UCSD-AML1 (cell line): ENCODE results near the gene SEMA3C.
"Not testable (repeated sequence)": the region's sequence is repeated elsewhere in the genome, so short reads cannot be mapped to it uniquely, and the experiment has no call there.

ENCODE experiments used
- DNase-seq: peaks from one replicate; lab custom pipeline; 2025; ENCODE audit not compliant: unreplicated experiment; lab: John Stamatoyannopoulos, UW

SEMA3C gene

DNA sequence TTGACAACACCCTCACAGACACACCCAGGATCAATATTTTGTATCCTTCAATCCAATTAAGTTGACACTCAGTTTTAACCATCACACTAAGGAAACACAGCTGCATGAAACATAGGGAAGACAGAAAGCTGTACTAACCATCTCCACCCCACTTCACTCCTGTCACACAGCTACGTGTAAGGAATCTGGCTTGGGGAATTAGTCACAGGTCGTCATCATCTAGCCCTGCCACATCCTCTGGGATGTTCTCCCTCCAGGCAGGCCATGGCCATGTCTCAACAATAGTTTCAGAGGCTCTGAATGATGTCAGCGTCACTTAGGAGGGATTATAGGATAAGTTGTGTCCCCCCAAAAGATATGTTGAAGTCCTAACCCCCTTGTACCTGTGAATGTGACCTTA, 10.8 kb upstream of the SEMA3C start:
- DNase-seq = no peak

DNA sequence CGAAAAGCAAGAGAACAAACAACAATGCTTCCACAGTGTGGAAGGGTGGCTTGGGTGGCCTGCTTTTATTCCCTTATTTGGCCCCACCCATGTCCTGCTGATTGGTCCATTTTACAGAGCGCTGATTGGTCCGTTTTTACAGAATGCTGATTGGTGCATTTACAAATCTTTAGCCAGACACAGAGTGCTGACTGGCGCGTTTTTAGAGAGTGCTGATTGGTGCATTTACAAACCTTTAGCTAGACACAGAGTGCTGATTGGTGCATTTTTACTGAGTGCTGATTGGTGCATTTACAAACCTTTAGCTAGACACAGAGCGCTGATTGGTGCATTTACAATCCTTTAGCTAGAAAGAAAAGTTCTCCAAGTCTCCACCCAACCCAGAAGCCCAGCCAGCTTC, 8.1 kb upstream of the SEMA3C start:
- not testable (repeated sequence) for DNase-seq

DNA sequence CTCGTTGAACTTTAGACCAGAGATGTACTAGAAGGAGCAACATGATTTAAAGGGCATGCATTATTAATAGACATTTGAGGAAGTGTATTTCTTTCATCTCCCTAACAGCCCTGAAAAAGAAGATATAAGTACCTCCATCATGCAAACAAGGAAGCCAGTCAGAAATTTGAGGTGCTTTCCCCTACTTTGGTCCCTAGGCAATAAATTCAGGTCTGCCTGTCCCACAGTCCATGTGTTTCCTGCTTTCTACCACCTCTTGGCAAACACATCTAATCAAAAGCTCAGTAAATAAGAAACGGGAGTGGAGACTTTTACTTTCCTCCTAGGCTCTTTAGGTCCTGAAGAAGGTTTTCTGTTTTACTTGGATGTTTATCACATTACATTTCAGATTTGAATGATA, 5.2 kb upstream of the SEMA3C start:
- DNase-seq = no peak

DNA sequence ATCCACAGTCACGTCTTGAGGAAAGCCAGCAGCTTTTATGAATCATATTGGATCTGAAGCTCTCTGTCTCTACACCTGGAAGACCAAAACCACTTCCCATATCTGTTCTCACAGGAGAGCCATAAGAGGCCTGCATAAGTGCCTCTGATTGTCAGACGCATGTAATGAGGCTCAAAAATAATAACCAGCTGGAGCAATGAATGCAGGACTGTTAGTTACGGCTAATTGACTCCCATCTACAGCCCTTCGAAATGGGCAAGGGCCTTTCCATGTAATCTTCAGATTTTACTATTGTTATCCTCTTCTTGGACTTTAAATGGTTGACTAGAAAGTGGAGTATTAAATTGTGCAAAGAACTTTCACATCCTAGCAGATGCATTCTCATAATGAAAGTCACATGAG, 4.4 kb upstream of the SEMA3C start:
- DNase-seq = no peak

DNA sequence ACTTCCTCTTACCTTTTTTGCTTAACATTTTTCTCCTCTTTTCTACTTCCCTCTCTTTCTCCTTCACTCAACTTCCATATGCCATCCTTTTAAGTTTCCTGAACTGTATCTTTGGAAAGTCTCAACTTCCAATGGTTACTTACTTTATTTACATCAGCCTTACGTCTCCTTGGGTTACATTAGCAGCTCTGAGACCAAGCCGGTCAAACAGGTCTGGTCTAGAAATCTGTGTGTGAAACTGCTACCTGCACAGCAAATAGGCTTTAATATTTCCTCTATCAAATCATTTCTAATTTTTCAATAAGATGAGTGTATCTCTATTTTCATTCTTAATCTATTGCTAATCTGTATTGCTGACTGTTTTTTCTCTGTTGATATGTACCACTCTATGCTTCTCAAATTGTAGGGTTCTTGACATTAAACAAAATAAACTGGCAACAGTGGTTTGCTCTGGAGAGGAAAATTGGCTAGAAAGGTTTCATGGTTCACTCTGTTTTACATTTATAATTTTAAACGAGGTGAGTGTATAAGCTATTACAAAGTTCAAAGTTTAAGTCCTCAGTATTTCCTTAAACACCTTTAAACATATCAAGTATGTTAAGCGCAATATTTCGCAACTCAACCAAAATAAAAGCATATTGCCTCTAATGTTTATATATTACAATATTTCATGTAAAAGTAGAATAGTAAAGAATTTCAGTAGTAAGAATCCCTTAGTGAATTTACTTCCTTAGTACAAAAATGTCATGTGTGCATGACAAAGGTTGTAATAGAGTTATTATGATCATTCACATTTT, 3.6 kb upstream of the SEMA3C start:
- no peak for DNase-seq

DNA sequence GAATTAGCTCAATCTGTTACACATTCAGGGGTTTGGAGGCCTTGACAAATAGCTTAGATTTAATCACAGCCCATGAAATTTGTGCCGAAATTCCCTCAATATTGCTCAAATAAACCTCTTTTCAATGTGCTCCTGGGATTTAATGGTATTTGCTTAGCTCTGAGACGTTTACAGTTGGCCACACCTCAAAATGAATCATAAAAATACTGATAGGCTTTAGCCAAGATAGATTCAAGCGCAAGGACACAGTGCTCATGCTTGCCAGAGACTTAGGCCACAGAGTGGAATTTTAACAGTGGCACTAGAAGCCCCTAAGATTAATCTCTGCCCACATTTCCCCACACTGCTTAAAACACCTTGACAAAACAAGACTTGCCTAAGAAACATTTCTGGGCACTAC, 2.3 kb upstream of the SEMA3C start:
- no peak for DNase-seq

DNA sequence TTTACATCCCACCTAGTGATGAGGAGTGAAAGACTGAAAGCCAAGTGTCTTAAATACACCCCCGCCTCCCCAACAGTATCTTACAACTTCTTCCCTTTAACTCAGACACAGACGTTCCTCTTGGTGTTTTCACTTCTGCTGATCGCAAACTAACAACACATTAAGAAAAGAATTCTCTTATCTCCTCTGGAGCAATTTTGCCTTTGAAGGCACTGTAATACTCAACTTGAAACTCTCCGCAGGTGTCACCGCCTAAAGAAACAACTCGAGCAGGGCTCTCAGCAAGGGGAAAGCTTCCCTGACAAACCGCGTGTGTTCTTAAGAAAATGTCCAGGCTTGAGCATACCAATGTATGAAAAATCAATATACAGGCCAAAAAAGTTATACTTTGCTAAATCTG, 452 bp downstream of the SEMA3C start:
- no peak for DNase-seq

DNA sequence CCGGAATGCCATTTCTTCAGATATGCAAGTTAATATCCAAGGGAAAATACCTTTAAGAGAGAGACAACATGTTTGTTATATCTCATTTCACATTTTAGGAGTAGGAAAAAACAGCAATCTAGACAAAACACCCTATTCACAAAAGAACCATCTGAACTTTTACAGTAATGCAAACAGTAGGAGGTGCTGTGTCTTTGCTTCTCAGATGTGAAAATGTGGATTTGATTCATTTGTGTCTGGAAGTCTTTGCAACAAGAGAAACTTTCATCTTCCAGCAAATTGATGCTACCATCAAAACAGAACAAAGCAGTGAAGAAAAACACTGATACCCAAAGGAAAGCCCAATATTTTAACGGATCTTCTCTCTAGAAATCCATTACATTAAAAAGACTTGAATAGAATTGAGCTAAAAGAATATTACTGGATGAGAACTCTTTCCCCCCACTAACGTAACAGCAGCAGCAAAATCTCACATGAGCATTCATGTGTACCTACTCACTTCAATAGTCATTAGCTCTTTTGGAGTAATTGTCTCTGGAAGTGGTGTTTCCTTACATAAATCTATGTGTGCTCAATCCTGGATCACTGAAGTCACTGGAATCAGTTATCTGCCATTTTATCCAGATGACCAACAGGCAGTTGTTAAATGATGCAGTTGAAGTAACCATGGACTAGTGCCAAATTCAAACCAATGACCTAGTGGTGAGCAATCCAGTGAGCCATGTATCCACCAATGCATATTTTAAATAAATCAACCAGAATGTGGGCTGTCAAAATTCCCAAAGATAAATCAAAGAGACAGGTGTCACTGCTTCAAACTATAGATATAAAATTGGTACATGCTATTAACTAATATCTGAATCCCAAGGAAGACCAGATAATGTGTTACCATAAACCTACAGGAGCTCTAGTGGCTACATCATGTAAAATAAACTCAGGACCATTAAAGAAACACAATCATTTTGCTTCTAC, 1.8 kb downstream of the SEMA3C start:
- DNase-seq = no peak

DNA sequence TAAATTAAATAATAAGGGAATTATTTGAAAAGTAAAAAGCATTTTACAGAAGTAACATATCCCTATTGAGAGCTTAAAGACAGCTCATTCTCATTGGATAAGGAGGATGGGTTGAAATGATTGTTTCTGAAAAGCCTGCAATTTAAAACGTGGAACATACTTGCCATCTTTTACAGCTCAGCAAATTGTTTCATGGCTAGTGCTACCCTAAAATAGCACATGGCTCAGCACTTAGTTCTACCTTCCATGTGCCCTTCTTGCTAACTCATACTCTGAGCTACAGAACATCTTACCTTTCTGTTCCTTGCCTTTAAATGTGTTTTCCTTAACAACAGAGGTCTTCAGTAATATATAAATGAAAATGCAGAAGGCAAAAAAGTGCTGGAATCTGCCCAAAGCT, 8.6 kb downstream of the SEMA3C start:
- DNase-seq = no peak

DNA sequence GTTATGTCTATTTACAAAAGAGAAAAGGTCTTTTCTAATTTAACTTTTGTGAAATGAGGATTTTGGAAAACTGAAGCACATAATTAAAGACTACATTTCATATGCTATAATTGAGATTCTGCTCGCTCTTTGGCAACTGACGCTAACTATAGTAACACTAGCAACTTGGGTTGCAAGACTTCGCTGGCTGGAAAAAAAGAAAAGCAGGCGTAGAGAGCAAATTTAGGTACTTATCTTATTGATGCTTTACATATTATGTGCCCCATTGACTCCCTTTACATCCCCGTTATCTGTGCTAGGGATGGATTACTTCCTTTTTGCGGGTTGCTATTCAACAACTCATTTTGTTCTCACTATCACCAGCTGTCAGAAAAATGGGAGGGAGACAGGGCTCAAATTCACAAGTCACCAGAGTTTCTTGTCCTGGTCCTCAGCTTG, 10.5 kb downstream of the SEMA3C start:
- DNase-seq = no peak

DNA sequence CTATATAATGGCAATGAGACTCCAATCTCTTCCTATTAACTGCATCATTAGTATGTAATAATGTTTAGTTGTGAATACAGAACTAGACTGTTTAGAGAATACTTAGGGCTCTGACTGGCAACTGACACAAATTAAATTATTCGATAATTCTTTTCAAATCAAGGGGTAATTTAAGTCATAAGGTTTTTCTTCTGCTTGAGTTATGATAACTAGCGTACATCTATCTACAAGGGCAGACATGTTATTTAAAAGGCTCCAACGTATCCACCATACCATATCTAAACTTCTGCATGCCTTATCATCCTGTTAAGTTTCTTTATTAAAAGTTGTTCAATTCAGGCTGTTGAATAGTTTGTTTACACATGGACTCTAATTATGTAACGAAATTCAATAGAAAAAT, 11.2 kb downstream of the SEMA3C start:
- no peak for DNase-seq

DNA sequence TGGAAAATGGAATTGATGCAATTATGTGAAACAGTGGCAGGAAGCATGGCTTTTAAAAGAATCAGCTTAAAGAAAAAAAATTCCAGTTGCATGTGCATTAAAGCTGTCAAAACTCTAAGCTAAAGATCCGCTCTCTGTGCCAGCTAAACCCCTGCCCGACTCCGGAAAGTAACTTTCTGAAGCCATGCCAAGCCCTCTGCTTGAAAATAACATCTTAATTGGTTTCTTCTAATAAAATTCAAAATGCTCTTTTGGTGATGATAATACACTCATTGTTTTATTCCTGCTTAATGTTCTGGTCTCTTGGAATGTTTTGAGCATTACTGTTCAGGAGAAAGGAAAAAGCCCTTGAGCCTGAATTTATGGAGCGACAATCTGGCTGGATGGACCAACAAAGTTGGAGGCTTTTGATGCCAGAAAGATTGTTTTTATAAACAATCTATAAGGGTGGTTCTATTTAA, 11.7 kb downstream of the SEMA3C start:
- DNase-seq = no peak

DNA sequence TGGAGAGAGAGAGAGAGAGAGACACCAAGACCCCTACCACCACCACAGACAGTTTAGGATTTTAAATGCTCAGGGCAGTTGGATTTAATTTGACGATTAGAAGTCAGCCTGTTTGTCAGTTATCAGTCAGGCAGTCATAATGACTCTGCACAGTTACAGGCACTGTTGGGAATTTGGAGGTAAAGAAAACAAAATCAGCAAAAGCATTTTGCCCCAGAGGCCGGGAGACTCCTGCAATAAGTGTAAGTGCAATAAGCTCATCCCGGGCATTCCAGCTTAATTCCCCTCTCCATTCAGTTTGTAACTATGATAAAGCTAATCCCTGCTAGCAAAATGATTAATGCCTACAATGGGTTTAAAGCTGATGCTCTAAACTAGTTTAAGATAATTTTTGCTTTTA, 13.5 kb downstream of the SEMA3C start:
- no peak for DNase-seq

DNA sequence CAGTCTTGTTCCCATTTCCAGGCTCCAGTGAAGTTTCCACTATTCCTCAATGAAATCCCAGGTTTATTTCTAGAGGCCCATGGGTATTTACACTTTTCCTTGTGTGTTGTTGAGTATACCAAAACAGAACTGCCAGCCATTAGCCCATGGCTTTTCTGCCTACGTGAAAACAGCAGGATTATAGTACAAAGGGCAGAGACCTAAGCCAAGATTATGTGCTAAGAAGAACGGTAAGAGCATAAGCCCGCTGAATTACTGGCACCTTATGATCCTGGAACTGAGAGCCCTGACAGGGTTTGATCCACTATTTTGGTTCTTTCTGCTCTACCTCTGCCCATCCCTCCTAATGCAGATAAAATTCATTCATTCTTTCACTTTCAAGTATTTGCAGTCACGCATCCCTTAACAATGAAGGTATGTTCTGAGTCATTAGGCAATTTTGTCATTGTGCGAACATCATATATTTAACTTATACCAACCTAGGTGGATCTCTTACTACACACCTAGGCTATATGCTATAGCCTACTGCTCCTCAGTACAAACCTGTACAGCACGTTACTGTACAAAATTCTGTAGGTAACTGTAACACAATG, 16.0 kb downstream of the SEMA3C start:
- no peak for DNase-seq

DNA sequence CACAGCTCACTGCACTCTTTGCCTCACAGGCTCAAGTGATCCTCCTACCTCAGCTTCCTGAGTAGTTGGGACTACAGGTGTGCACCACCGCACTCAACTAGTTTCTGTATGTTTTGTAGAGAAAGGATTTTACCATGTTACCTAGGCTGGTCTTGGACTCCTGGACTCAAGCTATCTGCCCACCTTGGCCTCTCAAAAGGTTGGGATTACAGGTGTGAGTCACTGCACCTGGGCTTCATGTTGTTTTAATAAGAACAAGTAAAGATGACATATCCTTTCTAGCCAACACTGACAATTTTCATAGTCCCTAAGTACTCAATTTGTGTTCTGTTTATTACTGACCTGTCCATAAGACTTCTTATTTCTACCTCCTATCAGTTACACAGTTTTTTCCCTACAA, 16.8 kb downstream of the SEMA3C start:
- no peak for DNase-seq

DNA sequence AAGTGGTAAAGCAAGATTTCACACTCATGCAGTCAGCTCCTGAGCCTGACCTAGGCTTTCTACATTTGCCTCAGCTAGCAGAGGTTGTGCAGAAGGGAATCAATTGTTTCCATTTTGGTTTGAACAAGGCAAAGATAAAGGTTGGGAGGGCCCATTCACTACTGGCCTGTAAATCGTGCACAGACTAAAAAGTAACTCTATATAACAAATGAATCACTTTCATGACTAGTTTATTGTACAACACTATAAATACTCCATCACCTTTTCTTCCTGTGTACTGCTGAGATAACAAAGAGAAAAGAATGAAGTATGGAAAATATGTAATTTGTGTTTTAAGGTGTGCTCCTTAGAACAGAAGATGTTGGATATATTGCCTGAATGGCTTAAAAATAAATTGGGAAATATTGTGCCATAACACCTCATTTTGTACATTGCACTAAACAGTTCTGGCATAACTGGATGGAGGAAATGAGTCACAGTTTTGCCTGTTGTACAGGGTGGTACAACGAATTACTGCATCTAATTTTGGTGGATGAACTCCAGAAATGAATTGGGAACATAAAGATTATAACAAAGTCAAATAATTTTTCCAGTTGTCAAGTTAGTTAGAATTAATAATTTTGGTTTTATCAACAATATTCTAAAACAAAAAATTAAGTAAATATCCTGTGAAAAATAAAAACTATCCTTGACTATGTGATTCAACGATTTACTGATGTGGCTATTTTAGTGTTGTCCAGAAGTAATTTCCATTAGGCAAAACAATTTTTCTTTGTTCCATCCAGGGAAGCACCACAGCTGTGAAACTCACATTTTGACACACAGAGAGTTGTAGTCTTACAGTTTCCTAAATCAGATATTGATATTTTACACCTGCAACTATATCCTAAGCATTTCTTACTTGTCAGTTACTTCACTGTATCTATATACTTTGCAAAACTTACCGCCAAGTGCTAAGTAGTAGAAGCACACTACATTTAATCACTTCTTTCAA, 18.0 kb downstream of the SEMA3C start:
- DNase-seq = no peak

DNA sequence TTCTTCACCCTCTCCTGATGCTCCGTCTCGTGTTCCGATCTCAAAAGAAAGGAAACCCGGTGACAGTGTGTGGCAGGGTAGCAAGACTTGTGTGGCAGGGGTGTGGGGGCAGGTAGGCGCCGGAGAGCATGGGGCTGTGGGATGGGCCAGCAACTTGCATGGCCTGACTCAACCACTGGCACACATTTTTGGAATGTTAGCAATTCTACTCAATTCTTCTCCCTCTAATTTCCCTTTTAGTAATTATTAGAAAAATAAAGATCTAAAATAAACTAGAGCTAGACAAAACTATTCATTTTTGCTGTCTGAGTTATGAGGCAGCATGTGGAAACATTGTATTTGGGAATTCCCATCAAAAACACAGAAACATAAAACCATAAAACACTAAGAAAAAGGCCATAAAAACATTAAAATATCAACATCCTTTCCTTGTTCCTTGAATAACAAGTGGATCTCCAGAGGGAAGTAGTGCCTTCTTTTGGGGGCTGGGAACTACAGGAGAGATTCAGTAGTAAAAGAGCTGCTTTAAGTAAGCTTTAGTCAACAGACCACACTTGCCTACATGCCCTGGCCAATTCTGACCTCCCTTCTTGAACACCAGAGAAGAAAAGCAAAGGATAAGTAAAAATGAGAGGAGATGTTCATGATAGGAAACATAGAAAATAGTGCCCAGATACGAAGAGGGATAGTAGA, 21.8 kb downstream of the SEMA3C start:
- no peak for DNase-seq

DNA sequence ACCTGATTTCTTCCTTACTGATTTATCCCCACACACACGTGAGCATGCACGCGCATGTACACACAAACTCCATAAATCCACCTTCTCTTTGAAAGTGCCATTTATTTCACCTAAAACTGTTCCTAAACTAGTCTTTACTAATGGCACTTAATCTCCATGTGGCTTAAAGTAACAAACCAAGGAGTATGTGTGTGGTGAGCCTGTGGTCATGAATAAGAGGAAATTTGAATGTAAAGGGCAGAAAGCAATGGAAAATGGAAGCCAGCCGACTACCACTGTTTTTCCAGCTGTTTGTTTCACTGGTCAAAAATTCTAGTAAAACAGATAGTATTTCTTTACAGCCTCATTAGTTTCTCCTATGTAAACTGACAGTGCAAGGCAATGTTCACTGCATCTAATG, 23.8 kb downstream of the SEMA3C start:
- DNase-seq = no peak

DNA sequence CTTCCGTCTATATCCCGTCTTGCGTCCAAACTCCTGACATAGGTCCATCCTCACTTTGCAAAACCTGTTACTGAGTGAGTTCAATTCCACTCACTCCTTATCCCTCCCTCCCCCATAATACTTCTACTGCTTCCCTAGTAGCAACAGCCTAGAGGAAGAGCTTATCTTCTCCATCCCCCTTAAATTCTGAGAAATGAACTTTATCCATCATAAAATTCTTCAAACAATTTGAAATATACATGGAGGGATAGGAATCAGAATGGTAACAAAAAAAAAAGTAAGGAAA, 27.6 kb downstream of the SEMA3C start:
- no peak for DNase-seq
